K562 (cell line): ENCODE data around the gene SNTG2. TPM values are rescaled to one million over a fixed set of nuclear protein-coding genes. Genes with fewer than 3 reads are reported as not detected.

Experiments used
- ATAC-seq: fragments of 200-7000 bp; cut with Tn5 transposase; 3 replicates; pipeline ENCODE4 v1.9.1; 2020; ENCODE audit warnings: moderate library complexity
- BruUV-seq: library from RNA; stranded (reverse); fragments of 400-500 nt; replicated peaks from 2 replicates; lab custom pipeline; 2021; lab: Mats Ljungman, UMichigan
- CTCF ChIA-PET: fragments of 300-600 bp; formaldehyde crosslinking; extraction: SDS; loops from one replicate; lab custom pipeline; 2021; ENCODE audit warnings: low intra/inter-chr PET ratio; lab: Yijun Ruan, JAX
- POLR2A ChIA-PET: fragments of 300-600, 350-650 bp; sonication (Branson Sonifier 250); formaldehyde crosslinking; extraction: SDS; loops from one replicate; lab custom pipeline; 2021; ENCODE audit warnings: antibody characterized with exemption, inconsistent platforms; lab: Yijun Ruan, JAX
- DNase-seq, 4 experiments: peaks; one replicate each; pipeline versions ENCODE4 v3.0.0 to v3.0.0-alpha.2; 2011 to 2018; ENCODE audit warnings: low spot score in 3 of 4, mixed read lengths in 3 of 4; ENCODE audit errors: extremely low read depth in 1 of 4
- FAIRE-seq: peaks from 2 replicates; lab custom pipeline; 2011; peaks lifted over from hg19 to GRCh38; lab: Jason Lieb, UNC
- H2AFZ ChIP-seq: 2 replicates; pipeline ENCODE4 v1.6.0; 2011; ENCODE audit warnings: low read depth, low read length, control low read depth, inconsistent platforms
- H3K27ac ChIP-seq: fragments of 200-600 bp; 3 replicates; pipeline ENCODE4 v1.8.0; 2011; ENCODE audit warnings: low read depth, mild to moderate bottlenecking, control low read depth, inconsistent platforms, low read length, moderate library complexity, mixed read lengths; ENCODE audit errors: extremely low read depth
- H3K27me3 ChIP-seq, 2 experiments: fragments of 300-600 bp in 1 of 2; 2 replicates in 1 of 2; 3 replicates in 1 of 2; pipeline versions ENCODE4 v1.6.0 to v1.8.0; 2011; ENCODE audit warnings: inconsistent platforms in 2 of 2, low read length in 2 of 2, mild to moderate bottlenecking in 1 of 2, mixed read lengths in 1 of 2, moderate library complexity in 1 of 2; ENCODE audit not compliant: control insufficient read depth in 2 of 2, insufficient read depth in 2 of 2
- H3K36me3 ChIP-seq: fragments of 300-600 bp; 3 replicates; pipeline ENCODE4 v1.8.0; 2011; ENCODE audit warnings: mild to moderate bottlenecking, low read length, inconsistent platforms; ENCODE audit not compliant: control insufficient read depth, insufficient read depth
- H3K4me1 ChIP-seq, 2 experiments: fragments of 200-600 bp in 1 of 2; replicated peaks in 1 of 2; 2 replicates in 1 of 2; 3 replicates in 1 of 2; pipeline versions ENCODE4 v1.5.1 to v1.8.0; 2011; ENCODE audit warnings: inconsistent platforms in 2 of 2, low read length in 2 of 2, mild to moderate bottlenecking in 1 of 2, mixed read lengths in 1 of 2, moderate library complexity in 1 of 2; ENCODE audit not compliant: control insufficient read depth in 2 of 2, insufficient read depth in 2 of 2
- H3K4me2 ChIP-seq: 2 replicates; pipeline ENCODE4 v1.6.1; 2011; ENCODE audit warnings: low read length, control low read depth, inconsistent platforms, mixed read lengths; ENCODE audit not compliant: insufficient read depth
- H3K4me3 ChIP-seq: fragments of 200-600 bp; sonication (generic), shearing (Covaris generic); 2 replicates; pipeline ENCODE4 v1.5.1; 2016; ENCODE audit warnings: control low read depth, inconsistent platforms
- H3K79me2 ChIP-seq: fragments of 200-600 bp; 3 replicates; pipeline ENCODE4 v1.8.0; 2011; ENCODE audit warnings: low read length, inconsistent platforms; ENCODE audit not compliant: control insufficient read depth, insufficient read depth
- H3K9ac ChIP-seq, 2 experiments: 2 replicates each; pipeline versions ENCODE4 v1.6.0 to v1.6.1; 2011; ENCODE audit warnings: low read depth in 2 of 2, low read length in 2 of 2, control low read depth in 1 of 2, inconsistent platforms in 1 of 2, mild to moderate bottlenecking in 1 of 2, mixed read lengths in 1 of 2; ENCODE audit not compliant: insufficient read depth in 1 of 2
- H3K9me1 ChIP-seq: one replicate; pipeline ENCODE4 v1.6.0; 2011; ENCODE audit warnings: inconsistent platforms, mild to moderate bottlenecking, low read length, moderate library complexity; ENCODE audit not compliant: control insufficient read depth, insufficient read depth
- H3K9me3 ChIP-seq: replicated peaks from 2 replicates; pipeline ENCODE4 v1.5.1; 2011; ENCODE audit warnings: low read depth, low read length, inconsistent platforms; ENCODE audit not compliant: control insufficient read depth, insufficient read depth
- H4K20me1 ChIP-seq: replicated peaks from 2 replicates; pipeline ENCODE4 v1.6.1; 2011; ENCODE audit warnings: low read length, inconsistent platforms, mixed read lengths; ENCODE audit not compliant: control insufficient read depth, insufficient read depth
- COPS2 ChIP-seq: fragments of 450-650 bp; conservative IDR thresholded peaks from 2 replicates; pipeline ENCODE4 v1.6.1; 2016; ENCODE audit warnings: mild to moderate bottlenecking, moderate library complexity
- EZH2 ChIP-seq: IDR thresholded peaks from 2 replicates; pipeline ENCODE4 v1.6.1; 2012; ENCODE audit warnings: low read depth, mild to moderate bottlenecking, inconsistent platforms, low read length, borderline replicate concordance
- GABPB1 ChIP-seq: sonication (generic); formaldehyde crosslinking; IDR thresholded peaks from 2 replicates; pipeline ENCODE4 v1.8.0; 2022; ENCODE audit warnings: mild to moderate bottlenecking, missing genetic modification reagents
- GATAD2B ChIP-seq: fragments of 450-650 bp; IDR thresholded peaks from 2 replicates; pipeline ENCODE4 v1.6.1; 2017; ENCODE audit warnings: mild to moderate bottlenecking, borderline replicate concordance
- KDM4B ChIP-seq, 2 experiments: fragments of 450-650 bp in 1 of 2; sonication (generic) in 1 of 2; IDR thresholded peaks; 2 replicates each; pipeline ENCODE4 v1.6.1; 2016 to 2017; ENCODE audit warnings: borderline replicate concordance in 2 of 2, antibody characterized with exemption in 1 of 2, low read depth in 1 of 2, mild to moderate bottlenecking in 1 of 2
- NFE2 ChIP-seq: IDR thresholded peaks from 2 replicates; pipeline ENCODE4 v1.6.1; 2014; ENCODE audit warnings: antibody characterized with exemption, low read depth
- SMAD4 ChIP-seq: fragments of 250-450 bp; sonication (Bioruptor Pico); conservative IDR thresholded peaks from 2 replicates; pipeline ENCODE4 v1.8.0; 2021; ENCODE audit warnings: inconsistent platforms, mild to moderate bottlenecking, moderate library complexity
- SRSF9 ChIP-seq: fragments of 200-400 bp; formaldehyde crosslinking; IDR thresholded peaks from 2 replicates; pipeline ENCODE4 v1.6.1; 2017; ENCODE audit warnings: low read depth, low read length, borderline replicate concordance
- TBP ChIP-seq: optimal IDR thresholded peaks from 2 replicates; pipeline ENCODE3; 2011; ENCODE audit warnings: low read depth, low read length, improper control_type of control experiment
- TSC22D4 ChIP-seq: fragments of 450-650 bp; IDR thresholded peaks from 2 replicates; pipeline ENCODE4 v1.6.1; 2016; ENCODE audit warnings: missing genetic modification characterization, missing biosample characterization, control low read depth
- XRCC3 ChIP-seq: fragments of 450-650 bp; IDR thresholded peaks from 2 replicates; pipeline ENCODE4 v1.6.1; 2017; ENCODE audit warnings: mild to moderate bottlenecking, moderate library complexity
- ZKSCAN8 ChIP-seq: fragments of 200-800 bp; sonication (Bioruptor generic); IDR thresholded peaks from 2 replicates; pipeline ENCODE4 v1.6.1; 2016; ENCODE audit warnings: missing genetic modification characterization, missing compliant biosample characterization
- ZNF57 ChIP-seq: fragments of 450-650 bp; formaldehyde crosslinking; IDR thresholded peaks from 2 replicates; pipeline ENCODE4 v1.4.0; 2020; ENCODE audit warnings: mild to moderate bottlenecking, moderate library complexity
- ZNF785 ChIP-seq: fragments of 250-450 bp; sonication (Bioruptor Pico); IDR thresholded peaks from 2 replicates; pipeline ENCODE4 v1.4.0; 2020; ENCODE audit warnings: mild to moderate bottlenecking
- WGBS: fragments of 100-300 bp; shearing (Covaris generic); methylation state at CpG from one replicate; pipeline ENCODE4 v1.1.6; 2016; ENCODE audit warnings: low coverage, mixed read lengths; ENCODE audit not compliant: insufficient coverage; ENCODE audit errors: missing lambda C conversion rate; 5-methylcytosine and 5-hydroxymethylcytosine counted together
- in situ Hi-C: fragments of 300-500 bp; cut with MboI; formaldehyde crosslinking; loops from 4 replicates; pipeline ENCODE4 v1.15.0; 2018; ENCODE audit warnings: inconsistent platforms, mixed read lengths
- intact Hi-C: fragments of 100-400 bp; cut with micrococcal nuclease; formaldehyde crosslinking; loops from 2 replicates; pipeline ENCODE4 v1.14.2; 2022
- polyA plus RNA-seq, 8 experiments: library from polyadenylated mRNA; depleted of rRNA in 4 of 8; stranded (reverse) in 5 of 8; unstranded in 3 of 8; fragments of >200 nt; fragmentation: Nextera tagmentation in 2 of 8; fragmentation: Illumina TruSeq in 1 of 8; extraction: Ambion mirVana in 2 of 8; extraction: Trizol in 1 of 8; gene quantifications; 2 replicates each; pipeline versions ENCODE4 v1.2.1 to v1.2.3, GENCODE V29; 2011 to 2014; ENCODE audit warnings: inconsistent platforms in 1 of 8, missing spikeins in 1 of 8
- total RNA-seq, 7 experiments: library from RNA; depleted of rRNA in 6 of 7; stranded (reverse); fragments of >200 nt in 6 of 7; fragmentation: Illumina TruSeq in 2 of 7; extraction: Trizol in 2 of 7; gene quantifications; 2 replicates each; pipeline versions ENCODE4 v1.2.1 to v1.2.3, GENCODE V29; 2011 to 2021; ENCODE audit warnings: low replicate concordance in 1 of 7
- TF ChIP-seq, protein P1 (sequence below): sonication (generic); formaldehyde crosslinking; IDR thresholded peaks from 2 replicates; pipeline ENCODE4 v1.8.0; 2022; ENCODE audit warnings: mild to moderate bottlenecking, missing genetic modification reagents, borderline replicate concordance
- TF ChIP-seq, protein P2 (sequence below): sonication (generic); formaldehyde crosslinking; IDR thresholded peaks from 2 replicates; pipeline ENCODE4 v1.8.1; 2023; ENCODE audit warnings: mild to moderate bottlenecking, missing genetic modification reagents

SNTG2 gene
- total and polyA plus RNA-seq, 9 of the 15 experiments (the other 6 are each of a cell fraction or from before 2014, with no cell fraction given): not detected

DNA sequence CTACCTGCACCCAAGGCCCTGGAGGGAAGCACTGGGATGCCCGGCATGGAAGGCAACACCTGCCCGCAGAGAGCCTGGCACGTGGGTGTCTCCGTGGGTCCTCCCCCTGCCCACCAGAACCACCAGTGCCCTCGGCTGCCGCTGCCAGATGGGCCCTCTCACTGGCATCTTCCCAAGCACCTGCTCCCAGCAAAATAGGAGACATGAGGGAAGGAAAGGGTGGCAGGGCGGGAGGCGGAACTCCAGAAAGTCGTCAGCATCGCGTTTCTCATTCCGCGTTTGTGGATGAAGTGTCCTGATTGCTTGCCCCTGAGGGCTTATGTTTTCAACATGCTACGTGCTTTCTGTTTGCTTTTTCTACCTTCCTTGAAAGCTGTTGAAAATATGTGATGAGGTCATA, 8.8 kb upstream of the SNTG2 start:
- CTCF ChIA-PET: no interaction called here
- no peak for TF ChIP-seq GABPB1 (CRISPR knock-in tag)
- no peak for TF ChIP-seq TBP
- TF ChIP-seq NFE2: no peak
- no peak for TF ChIP-seq SMAD4 (CRISPR knock-in tag)
- no peak for TF ChIP-seq SRSF9
- TF ChIP-seq, protein P1, sequence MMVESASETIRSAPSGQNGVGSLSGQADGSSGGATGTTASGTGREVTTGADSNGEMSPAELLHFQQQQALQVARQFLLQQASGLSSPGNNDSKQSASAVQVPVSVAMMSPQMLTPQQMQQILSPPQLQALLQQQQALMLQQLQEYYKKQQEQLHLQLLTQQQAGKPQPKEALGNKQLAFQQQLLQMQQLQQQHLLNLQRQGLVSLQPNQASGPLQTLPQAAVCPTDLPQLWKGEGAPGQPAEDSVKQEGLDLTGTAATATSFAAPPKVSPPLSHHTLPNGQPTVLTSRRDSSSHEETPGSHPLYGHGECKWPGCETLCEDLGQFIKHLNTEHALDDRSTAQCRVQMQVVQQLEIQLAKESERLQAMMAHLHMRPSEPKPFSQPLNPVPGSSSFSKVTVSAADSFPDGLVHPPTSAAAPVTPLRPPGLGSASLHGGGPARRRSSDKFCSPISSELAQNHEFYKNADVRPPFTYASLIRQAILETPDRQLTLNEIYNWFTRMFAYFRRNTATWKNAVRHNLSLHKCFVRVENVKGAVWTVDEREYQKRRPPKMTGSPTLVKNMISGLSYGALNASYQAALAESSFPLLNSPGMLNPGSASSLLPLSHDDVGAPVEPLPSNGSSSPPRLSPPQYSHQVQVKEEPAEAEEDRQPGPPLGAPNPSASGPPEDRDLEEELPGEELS (CRISPR knock-in tag): no peak
- no peak for TF ChIP-seq ZNF785 (CRISPR knock-in tag)
- TF ChIP-seq EZH2: no peak
- no peak for TF ChIP-seq COPS2
- no peak for TF ChIP-seq XRCC3
- no peak for TF ChIP-seq ZNF57 (CRISPR knock-in tag)
- no peak for TF ChIP-seq ZKSCAN8 (CRISPR knock-in tag)
- TF ChIP-seq TSC22D4 (tag): no peak
- TF ChIP-seq GATAD2B: no peak
- TF ChIP-seq, protein P2, sequence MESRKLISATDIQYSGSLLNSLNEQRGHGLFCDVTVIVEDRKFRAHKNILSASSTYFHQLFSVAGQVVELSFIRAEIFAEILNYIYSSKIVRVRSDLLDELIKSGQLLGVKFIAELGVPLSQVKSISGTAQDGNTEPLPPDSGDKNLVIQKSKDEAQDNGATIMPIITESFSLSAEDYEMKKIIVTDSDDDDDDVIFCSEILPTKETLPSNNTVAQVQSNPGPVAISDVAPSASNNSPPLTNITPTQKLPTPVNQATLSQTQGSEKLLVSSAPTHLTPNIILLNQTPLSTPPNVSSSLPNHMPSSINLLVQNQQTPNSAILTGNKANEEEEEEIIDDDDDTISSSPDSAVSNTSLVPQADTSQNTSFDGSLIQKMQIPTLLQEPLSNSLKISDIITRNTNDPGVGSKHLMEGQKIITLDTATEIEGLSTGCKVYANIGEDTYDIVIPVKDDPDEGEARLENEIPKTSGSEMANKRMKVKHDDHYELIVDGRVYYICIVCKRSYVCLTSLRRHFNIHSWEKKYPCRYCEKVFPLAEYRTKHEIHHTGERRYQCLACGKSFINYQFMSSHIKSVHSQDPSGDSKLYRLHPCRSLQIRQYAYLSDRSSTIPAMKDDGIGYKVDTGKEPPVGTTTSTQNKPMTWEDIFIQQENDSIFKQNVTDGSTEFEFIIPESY: no peak
- TF ChIP-seq KDM4B (IDR thresholded peaks at IDR 0.05; ENCODE audit: borderline replicate concordance in 2 of 2, low read depth in 1 of 2): no peak
- WGBS: 3% methylated on average over 10 of the region's 14 CpGs
- Histone ChIP-seq H3K9me3 (no peaks in the 10 kb centered on the region), H3K27ac (no peak overlapping the region), H3K4me1 (no peaks in the 10 kb centered on the region), H3K27me3 (peaks cover 2 to 20% of the 10 kb centered on the region in 2 experiments; a peak in 3 of 5 replicates), H3K9me1 (no peaks in the 10 kb centered on the region), H4K20me1 (no peaks in the 10 kb centered on the region), H2AFZ (no peak overlapping the region), H3K9ac (no peak overlapping the region), H3K4me3 (no peak overlapping the region), H3K4me2 (no peak overlapping the region), H3K36me3 (no peaks in the 10 kb centered on the region), H3K79me2 (no peaks in the 10 kb centered on the region)
- no TSS peak for BruUV-seq
- POLR2A ChIA-PET: no interaction called here
- DNase-seq: no peak
- in situ Hi-C loops (no loop called here), intact Hi-C loops (no loop called here)
- ATAC-seq: no peak
- FAIRE-seq: no peak
